Measurements from ENCODE around the gene USP6. TPM values are rescaled to one million over a fixed set of nuclear protein-coding genes. Genes with fewer than 3 reads are reported as not detected.

The USP6 gene
- total and polyA plus RNA-seq, 10 of the 15 experiments (the other 5 are each of a cell fraction or from before 2014, with no cell fraction given) = under 0.01 to 0.39 (median 0.10) TPM; not detected in 2

GRCh38 chr17:5198472-5198871, 82.6 kb downstream of the USP6 start:
- H3K27ac ChIP-seq (ENCODE audit: control insufficient read depth, insufficient read depth) = peak overlapping the region; percentile 89
- WGBS (ENCODE audit: insufficient coverage, insufficient replicate concordance, low lambda C conversion rate, missing lambda C conversion rate) = 7% methylated on average over 7 of the region's 7 CpGs
- ATAC-seq (peak; percentile 69), FAIRE-seq (no peak), DNase-seq (ENCODE audit: low read depth, low spot score) (no peak)
- no peaks in the 10 kb centered on the region for H3K27me3 ChIP-seq (replicated peaks in 1 of 2; ENCODE audit: control insufficient read depth in 2 of 2, insufficient read depth in 2 of 2, low read length in 1 of 2)
- in situ Hi-C loops (cut with MboI) (loop anchor here (5.0 kb wide), 1 partner anchor 39 kb away; no protein-coding TSS in a partner anchor), intact Hi-C loops (cut with micrococcal nuclease; ENCODE audit: unreplicated experiment) (loop anchor here (5.0 kb wide), 2 partner anchors 109 to 239 kb away; partner anchors contain the start of gene C1QBP)
- ChIA-PET CTCF (interaction anchor here (0.6 to 14.1 kb wide), 12 partner anchors 12 to 241 kb away, joined by 3 to 209 read pairs (median 5); partner anchors contain the start of genes C1QBP and SCIMP), RAD21 (ENCODE audit: unreplicated experiment) (interaction anchor here (1.0 to 9.7 kb wide), 10 partner anchors 12 to 241 kb away, joined by 3 to 125 read pairs (median 6); partner anchors contain the start of genes C1QBP, NUP88 and SCIMP), SMC1A (ENCODE audit: uncharacterized antibody, unreplicated experiment) (interaction anchor here (0.9 to 9.8 kb wide), 8 partner anchors 13 to 174 kb away, joined by 3 to 157 read pairs (median 7); partner anchors contain the start of gene SCIMP), POLR2A (interaction anchor here (0.7 to 8.1 kb wide), 7 partner anchors 12 to 88 kb away, joined by 3 to 98 read pairs (median 5); partner anchors contain the start of gene SCIMP)
- peak overlapping the region; percentile 69 for H2AFZ ChIP-seq (ENCODE audit: control insufficient read depth, low read depth, low read length)
- peak; percentile 27; the same call in 1 of the 2 replicates for TF ChIP-seq POLR2A (IDR thresholded peaks at IDR 0.05; ENCODE audit: low read depth, low read length)
- TF ChIP-seq ETV6 (conservative IDR thresholded peaks at IDR 0.05 in 1 of 2, IDR thresholded peaks at IDR 0.05 in 1 of 2; ENCODE audit: borderline replicate concordance in 1 of 2, low read depth in 1 of 2) = peak in 1 of 2 experiments; percentile 66; a peak in 2 of 4 replicates
- peak; percentile 34; the same call in 1 of the 2 replicates for TF ChIP-seq YY1 (IDR thresholded peaks at IDR 0.05; ENCODE audit: low read depth, low read length)
- TF ChIP-seq ZNF687 (IDR thresholded peaks at IDR 0.05) = peak; percentile 53; the same call in 1 of the 2 replicates
- no peak for TF ChIP-seq EZH2 (IDR thresholded peaks at IDR 0.05; ENCODE audit: borderline replicate concordance, control insufficient read depth, low read depth, low read length)
- peak overlapping the region; percentile 46 for H3K9ac ChIP-seq (ENCODE audit: control insufficient read depth, insufficient read depth, low read length)
- H3K9me3 ChIP-seq (replicated peaks; ENCODE audit: control insufficient read depth, insufficient read depth, low read length) = no peaks in the 10 kb centered on the region; the same call in 1 of the 3 replicates
- H3K4me1 ChIP-seq (ENCODE audit: control insufficient read depth, insufficient read depth, low read length) = peaks cover 31% of the 10 kb centered on the region
- peak overlapping the region; percentile 62; the same call in 1 of the 2 replicates for H3K4me2 ChIP-seq (ENCODE audit: control insufficient read depth, insufficient read depth)
- TSS peak; percentile 82 for BruUV-seq (replicated peaks)
- no peaks in the 10 kb centered on the region for H3K36me3 ChIP-seq (ENCODE audit: control insufficient read depth in 2 of 2, insufficient read depth in 2 of 2, low read length in 1 of 2)
- H3K4me3 ChIP-seq = no peak overlapping the region
- peaks cover 5% of the 10 kb centered on the region; the same call in 1 of the 2 replicates for H3K79me2 ChIP-seq (ENCODE audit: control insufficient read depth, insufficient read depth, low read length)
- H4K20me1 ChIP-seq (ENCODE audit: control insufficient read depth, insufficient read depth) = no peaks in the 10 kb centered on the region

All from GM12878 (cell line).